ENCODE results near the gene FCHO2. TPM values are rescaled to one million over a fixed set of nuclear protein-coding genes. Genes with fewer than 3 reads are reported as not detected.

Gene FCHO2
- total RNA-seq, 1 experiment from 2014 or later = 5.8 TPM

GRCh38 chr5:73135021-73135420, 179.2 kb downstream of the FCHO2 start:
- Mint-ChIP-seq H3K9me3 (no peaks in the 10 kb centered on the region), H3K27ac (no peak overlapping the region; a peak in 1 of 7 replicates), H3K4me1 (peaks cover 20 to 27% of the 10 kb centered on the region in 2 experiments), H3K27me3 (ENCODE audit: low read depth) (peaks cover 4% of the 10 kb centered on the region), H3K36me3 (ENCODE audit: insufficient read depth in 1 of 3, low read depth in 3 of 3) (no peaks in the 10 kb centered on the region), H3K4me3 (no peak overlapping the region)
- Histone ChIP-seq H4K8ac (replicated peaks; ENCODE audit: insufficient read length, low read depth, low read length) (no peak overlapping the region), H3K4ac (ENCODE audit: low read depth, low read length) (no peak overlapping the region), H3K18ac (ENCODE audit: insufficient read length, low read depth, low read length) (no peak overlapping the region), H2BK5ac (ENCODE audit: insufficient read length, low read length) (no peak overlapping the region), H3K23me2 (ENCODE audit: insufficient read length, low read depth, low read length, poor library complexity, severe bottlenecking) (no peaks in the 10 kb centered on the region), H3K9me3 (ENCODE audit: control insufficient read depth, low read depth, low read length) (no peaks in the 10 kb centered on the region), H2AFZ (ENCODE audit: low read length) (no peak overlapping the region), H3K4me1 (ENCODE audit: insufficient read depth, low read length) (peaks cover 5% of the 10 kb centered on the region), H3K79me1 (ENCODE audit: insufficient read depth, low read depth, low read length, poor library complexity, severe bottlenecking) (no peaks in the 10 kb centered on the region), H3K9ac (ENCODE audit: extremely low read depth, insufficient read length, low read length) (no peak overlapping the region), H3K4me2 (ENCODE audit: insufficient read depth, insufficient read length, low read length) (no peak overlapping the region), H3K27ac (ENCODE audit: insufficient read length, low read depth, low read length) (no peak overlapping the region), H2BK15ac (ENCODE audit: low read depth, low read length) (no peak overlapping the region), H3T11ph (ENCODE audit: low read length) (no peak overlapping the region), H3K14ac (ENCODE audit: insufficient read depth, low read length) (no peak overlapping the region), H4K5ac (ENCODE audit: insufficient read length, low read depth, low read length) (no peak overlapping the region), H2AK5ac (ENCODE audit: insufficient read length, low read length) (no peak overlapping the region), H2BK20ac (ENCODE audit: low read depth, low read length, poor library complexity, severe bottlenecking) (no peak overlapping the region), H4K20me1 (ENCODE audit: control insufficient read depth, insufficient read depth, insufficient read length) (no peaks in the 10 kb centered on the region), H4K91ac (ENCODE audit: insufficient read length, low read depth, low read length) (no peak overlapping the region), H3K27me3 (ENCODE audit: insufficient read depth, low read length) (no peaks in the 10 kb centered on the region), H2BK12ac (ENCODE audit: insufficient read length, low read depth, low read length) (no peak overlapping the region), H3K79me2 (ENCODE audit: insufficient read depth, low read length) (no peaks in the 10 kb centered on the region), H3K23ac (ENCODE audit: insufficient read length, low read depth, low read length) (no peak overlapping the region), H3K56ac (ENCODE audit: insufficient read length, low read depth, low read length) (no peak overlapping the region), H2BK120ac (ENCODE audit: low read depth, low read length, poor library complexity, severe bottlenecking) (no peak overlapping the region)
- no peak for TF ChIP-seq CTCF (conservative IDR thresholded peaks at IDR 0.05)
- no peak for DNase-seq
- WGBS (ENCODE audit: extremely low coverage, insufficient read length, low lambda C conversion rate) = no CpG with 5 or more reads among the region's 3 CpGs
